Measurements from ENCODE around the gene AHRR.

The AHRR gene

DNA sequence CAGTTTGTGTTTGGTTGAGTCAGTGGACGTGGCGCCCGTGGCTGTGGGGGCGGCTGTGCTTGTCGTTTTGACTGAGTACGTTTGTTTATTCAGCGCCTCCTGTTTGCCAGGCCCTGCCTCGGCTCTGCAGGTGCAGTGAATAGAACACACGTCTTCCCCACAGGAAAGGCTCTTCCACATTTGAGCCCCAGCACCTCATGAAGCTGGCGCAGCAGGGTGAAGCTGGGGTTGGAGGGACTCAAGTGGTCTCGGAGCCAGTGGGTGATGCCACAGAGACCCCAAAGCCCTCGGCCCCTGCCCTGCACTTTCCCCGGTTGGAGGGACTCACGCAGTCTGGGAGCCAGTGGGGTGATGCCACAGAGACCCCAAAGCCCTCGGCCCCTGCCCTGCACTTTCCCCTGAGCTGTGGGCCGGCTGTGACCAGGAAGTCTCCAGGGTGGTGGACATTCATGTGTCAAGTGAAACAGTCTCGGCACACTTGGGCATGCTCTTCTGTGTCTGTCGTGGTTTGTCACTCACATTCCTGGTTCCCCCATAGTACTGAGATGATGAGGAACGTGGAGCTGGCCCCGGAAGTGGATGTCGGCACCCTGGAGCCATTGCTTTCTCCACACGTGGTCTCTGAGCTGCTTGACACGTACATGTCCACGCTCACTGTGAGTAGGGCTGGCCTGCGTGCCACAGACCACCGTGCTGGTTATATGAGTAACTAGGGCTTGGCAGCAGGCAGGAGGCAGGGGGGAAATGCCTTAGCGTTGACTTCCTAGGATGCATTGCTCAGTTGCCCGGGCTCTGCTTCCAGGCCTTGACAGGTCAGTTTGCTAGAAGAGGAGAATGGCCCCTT, 135.1 kb downstream of the AHRR start:
- DNase-seq (ENCODE audit: low read depth in 3 of 3, low spot score in 1 of 3), result no peak

DNA sequence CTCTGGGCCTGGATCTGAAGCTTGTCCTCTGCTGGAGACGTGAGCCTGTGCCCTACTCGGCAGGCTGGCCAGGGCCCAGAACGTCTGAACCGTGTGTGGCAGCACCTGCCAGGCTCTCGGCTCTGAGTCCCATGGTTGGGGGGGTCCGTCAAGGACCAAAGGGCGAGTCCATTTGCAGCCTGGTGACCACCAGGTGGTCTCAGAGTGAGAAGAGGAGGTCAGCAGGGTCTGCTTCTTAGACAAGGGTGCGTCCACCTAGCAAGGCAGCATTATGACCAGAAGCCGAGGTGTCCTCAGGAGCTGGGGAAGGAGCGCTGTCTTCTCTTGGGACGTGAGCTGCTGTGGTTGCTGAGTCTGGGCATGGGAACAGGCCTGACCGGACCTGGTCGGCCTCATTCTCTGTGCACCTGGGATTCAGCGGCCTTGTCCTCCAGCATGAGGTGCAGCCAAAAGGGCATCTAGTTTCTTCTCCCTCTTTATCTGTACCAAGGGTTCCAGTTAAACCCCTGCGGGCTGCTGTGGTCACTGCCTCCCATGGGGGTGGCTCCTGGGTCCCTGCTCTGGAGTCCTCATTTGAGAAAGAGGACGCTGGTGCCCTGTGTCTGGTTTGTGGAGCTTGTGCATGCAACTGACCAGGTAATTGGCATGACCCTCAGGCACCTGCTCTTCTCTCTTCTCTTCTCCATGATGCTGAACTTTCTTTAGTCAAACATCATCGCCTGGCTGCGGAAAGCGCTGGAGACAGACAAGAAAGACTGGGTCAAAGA, 135.9 kb downstream of the AHRR start:
- DNase-seq (ENCODE audit: low read depth in 3 of 3, low spot score in 1 of 3), result no peak

DNA sequence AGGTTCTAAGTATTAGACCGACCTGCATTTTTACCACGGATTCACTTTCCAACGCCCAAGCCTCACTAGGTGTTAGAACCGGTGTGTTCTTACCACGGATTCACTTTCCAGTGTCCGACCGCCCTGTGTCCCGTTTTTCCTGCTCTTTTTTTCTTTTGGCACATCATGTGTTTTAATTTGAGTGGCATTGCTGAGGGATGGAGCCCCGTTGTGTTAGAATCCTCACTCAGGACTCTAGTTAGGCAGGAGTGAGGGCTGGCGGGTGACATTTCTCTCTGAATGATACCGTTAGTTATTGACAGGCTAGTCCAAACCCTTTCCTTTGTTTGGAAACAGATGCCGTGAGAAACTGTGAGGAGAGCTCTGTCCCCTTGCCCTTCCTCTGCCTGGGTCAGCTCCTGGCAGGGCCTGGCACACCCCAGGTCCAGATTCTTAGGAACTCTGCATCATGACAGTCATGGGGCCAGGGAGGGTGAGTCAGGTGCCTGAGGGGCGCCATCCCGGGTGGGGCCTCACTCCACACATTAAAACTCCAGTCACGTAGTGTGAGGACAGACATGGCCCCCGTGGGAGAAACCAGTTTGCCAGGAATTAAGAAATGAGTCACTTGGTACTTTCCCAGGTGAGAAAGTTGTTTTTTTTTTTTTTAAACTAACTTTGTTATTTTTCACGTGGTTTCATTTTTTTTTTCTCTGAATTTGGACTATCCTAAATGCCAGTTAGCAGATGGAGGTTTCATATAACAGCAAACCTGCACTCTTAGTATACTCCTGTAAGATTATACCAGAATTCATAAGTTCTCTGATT, 137.2 kb downstream of the AHRR start:
- peak in 1 of 3 donors; percentile 55 for DNase-seq (ENCODE audit: low read depth in 3 of 3, low spot score in 1 of 3)

DNA sequence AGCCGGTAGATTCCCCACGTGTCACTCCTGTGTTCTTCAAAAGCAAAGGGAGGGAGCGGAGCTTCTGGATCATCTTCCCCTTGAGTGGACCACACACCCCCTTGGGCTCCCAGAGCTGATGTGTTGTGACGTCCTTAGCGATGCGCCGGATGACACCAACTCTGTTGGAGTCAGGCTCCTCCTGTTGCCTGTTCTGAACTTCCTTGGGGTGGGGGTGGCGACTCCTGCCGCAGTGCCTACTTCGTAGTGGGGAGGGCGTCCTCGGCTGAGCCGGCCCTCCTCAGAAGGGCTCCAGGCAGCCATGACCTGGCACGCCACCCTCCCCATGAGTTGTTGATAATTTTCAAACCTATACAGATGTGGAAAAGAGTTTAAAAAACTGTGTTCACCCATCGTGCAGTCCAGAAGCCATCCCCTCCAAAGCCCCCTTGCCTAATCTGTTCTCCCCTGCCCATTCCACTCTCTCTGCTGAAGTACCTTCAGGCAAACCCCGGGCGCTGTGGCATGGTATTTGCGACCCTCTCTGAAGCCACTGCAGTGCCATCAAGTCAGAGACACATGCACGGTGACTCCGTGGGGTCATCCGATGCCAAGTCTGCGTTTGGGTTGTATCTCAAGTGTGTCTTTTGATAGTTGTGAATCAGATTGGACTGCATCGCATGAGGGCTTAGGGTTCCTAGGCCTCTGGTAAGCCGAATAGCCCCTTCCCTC, 138.2 kb downstream of the AHRR start:
- DNase-seq (ENCODE audit: low read depth in 3 of 3, low spot score in 1 of 3), result no peak

DNA sequence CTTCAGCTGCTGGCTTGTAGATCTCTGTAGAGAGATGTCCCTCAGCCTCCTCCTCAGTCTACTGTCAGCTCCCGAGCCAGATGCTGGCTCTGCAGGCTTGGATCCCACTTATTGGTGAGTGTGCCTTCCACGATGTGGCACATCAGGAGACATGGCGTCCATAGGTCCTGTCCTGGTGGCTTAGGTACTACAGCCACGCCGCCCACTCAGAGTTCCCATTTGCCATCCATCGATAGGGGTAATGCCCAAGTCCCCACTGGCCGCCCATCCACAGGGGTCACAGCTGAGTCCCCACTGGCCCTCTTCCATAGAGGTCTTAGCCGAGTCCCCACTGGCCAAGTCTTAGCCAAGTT, 138.7 kb downstream of the AHRR start:
- DNase-seq (ENCODE audit: low read depth in 3 of 3, low spot score in 1 of 3), result no peak

DNA sequence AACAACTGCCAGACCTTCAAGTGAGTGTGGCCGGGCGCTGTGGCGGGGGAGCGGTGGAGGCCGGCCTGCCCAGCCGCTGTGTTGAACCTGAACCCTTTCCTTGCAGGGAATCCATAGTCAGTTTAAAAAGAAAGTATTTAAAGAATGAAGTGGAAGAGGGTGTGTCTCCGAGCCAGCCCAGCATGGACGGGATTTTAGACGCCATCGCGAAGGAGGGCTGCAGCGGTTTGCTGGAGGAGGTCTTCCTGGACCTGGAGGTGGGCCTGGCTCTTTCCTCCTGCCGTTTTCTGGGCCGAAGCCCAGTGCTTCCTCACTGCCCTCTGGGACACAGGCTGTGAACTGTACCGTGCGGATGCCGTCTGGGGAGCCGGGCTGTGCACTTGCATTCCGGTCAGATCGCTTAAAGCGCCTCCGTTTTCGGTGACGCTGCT, 140.6 kb downstream of the AHRR start:
- DNase-seq (ENCODE audit: low read depth in 3 of 3, low spot score in 1 of 3), result no peak

DNA sequence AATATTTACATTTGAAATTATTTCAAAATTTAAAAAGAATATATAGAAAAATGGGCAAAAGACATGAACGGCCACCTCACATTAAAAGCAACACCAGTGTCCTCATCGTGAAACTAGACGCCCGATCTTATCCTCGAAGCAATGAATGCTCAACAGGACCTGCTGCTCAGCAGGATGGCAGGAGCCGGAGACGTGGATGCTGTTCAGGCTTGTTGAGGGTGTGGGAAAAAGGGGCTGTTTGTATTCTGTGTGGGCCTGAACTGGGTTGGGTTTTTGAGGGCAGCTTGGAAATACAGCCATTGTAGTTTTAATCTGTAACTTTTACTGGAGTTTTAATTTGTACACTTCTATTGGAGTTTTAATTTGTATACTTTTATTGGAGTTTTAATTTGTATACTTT, 141.8 kb downstream of the AHRR start:
- no peak for DNase-seq (ENCODE audit: low read depth in 3 of 3, low spot score in 1 of 3)

DNA sequence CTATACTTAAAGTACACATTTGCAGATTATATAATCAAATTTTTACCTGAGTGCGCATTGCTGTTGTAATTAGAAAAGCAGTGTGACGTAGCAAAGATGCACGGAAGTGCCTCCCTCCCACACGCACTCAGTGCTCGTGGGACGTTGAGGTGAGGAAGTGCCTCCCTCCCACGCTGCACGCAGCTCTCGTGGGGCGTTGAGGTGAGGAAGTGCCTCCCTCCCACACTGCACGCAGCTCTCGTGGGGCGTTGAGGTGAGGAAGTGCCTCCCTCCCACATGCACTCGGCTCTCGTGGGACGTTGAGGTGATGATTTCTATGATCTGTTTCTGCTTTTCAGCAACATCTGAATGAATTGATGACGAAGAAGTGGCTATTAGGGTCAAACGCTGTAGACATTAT, 142.4 kb downstream of the AHRR start:
- peak in 2 of 3 donors; percentile 22 to 65 for DNase-seq (ENCODE audit: low read depth in 3 of 3, low spot score in 1 of 3)

DNA sequence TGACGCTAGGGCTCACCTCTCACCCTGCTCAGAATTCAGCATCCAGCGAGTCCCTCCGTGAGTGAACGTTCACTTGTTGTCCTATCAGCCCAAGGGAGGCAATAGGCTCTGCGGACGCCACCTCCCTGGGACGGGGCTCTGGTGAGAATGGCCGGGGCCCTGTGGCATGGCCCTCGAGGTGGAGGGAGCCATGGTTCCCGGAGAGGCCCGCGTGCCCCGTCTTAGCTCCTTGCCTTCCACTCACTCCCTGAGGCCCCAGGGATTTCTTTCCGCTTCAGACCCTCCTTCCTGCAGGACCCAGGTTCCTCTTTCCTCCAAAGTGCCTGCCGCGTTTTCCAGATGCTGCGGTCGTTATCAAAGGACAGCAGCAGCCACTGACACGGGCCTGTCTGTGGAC, 142.9 kb downstream of the AHRR start:
- DNase-seq (ENCODE audit: low read depth in 3 of 3, low spot score in 1 of 3), result no peak

DNA sequence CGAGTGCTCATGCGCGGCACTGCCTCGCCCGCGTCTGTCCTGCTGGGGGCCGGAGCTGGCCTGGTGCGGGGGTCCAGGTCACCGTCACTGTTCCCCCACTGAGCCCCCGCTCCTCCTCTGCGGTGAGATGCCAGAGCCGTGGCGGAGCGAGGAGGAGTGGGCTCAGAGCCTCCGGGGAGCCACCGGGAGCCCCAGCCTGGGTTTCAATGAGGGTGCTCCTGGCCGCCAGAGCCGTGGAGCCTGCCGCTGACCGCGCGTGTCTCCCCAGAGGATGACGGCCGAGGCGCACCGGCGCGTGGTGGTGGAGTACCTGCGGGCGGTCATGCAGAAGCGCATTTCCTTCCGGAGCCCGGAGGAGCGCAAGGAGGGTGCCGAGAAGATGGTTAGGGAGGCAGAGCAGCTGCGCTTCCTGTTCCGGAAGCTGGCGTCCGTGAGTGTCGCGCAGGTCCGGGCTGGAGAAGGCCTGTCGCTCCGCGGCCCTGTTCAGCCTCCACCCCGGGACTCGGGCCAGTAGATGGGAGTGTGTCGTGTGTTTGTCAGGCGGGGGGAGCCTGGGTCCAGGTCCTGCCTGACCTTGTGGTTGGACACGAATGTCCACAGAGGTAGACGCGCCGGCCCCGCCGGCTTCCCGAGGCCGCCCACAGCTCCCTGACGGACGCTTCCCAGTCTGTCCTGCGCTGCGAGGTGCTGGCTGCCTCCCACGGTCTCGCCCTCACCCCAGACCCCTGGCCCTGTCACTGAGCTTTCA, 143.5 kb downstream of the AHRR start:
- no peak for DNase-seq (ENCODE audit: low read depth in 3 of 3, low spot score in 1 of 3)

DNA sequence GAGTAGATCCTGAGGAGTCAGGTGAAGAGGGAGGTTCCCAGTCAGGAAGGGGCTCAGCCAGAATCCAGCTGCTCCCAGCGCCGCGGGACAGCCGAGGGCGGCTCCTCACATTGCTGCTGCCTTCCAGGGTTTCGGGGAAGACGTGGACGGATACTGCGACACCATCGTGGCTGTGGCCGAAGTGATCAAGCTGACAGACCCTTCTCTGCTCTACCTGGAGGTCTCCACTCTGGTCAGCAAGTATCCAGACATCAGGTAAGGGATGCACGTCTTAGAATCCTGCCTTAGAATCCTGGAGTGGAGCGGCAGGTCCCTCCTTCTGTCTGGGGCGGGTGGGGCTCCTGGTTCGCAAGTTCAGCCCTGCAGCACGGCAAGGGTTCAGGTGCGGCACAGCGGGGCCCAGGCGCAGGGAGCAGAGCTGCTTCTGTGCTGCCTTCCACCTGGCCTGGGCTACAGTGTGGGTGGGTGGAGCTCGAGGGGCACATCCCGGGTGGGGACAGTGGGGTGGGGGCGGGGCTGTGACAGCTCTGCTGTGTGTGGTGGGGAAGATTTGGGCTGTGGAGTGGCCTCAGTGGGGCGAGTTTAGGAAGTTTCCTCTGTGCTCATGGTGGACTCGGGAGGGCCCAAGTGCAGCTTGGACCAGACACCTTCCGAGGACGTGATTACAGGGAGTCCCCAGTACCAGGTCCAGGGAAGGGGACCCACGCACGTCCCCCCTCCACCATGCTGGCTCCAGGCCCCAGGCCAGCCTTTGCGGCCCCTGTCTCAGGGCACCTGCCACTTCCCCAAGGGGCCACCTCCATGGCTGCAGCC, 144.3 kb downstream of the AHRR start:
- DNase-seq (ENCODE audit: low read depth in 3 of 3, low spot score in 1 of 3), result no peak

DNA sequence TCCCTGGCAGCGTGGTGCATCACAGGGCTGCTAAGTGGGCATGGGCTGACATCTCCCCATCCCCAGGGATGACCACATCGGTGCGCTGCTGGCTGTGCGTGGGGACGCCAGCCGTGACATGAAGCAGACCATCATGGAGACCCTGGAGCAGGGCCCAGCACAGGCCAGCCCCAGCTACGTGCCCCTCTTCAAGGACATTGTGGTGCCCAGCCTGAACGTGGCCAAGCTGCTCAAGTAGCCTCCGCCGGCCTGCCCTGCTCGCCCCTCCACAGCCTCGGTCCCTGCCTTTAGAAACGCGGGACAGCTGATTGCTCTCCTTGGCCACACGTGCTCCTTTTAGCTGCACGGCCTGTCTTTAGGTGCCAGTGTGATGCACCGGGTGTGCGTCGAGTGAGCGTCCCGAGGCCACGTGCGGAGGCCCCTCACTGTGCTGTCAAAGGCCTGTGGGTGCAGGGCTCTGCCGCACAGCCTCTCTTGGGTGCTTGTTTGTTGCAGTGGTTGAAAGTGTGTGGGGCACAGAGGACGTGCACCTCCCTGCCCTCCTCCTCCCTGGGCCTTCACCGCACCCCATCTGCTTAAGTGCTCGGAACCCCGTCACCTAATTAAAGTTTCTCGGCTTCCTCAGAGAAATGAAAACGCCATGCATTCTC, 145.3 kb downstream of the AHRR start:
- no peak for DNase-seq (ENCODE audit: low read depth in 3 of 3, low spot score in 1 of 3)

DNA sequence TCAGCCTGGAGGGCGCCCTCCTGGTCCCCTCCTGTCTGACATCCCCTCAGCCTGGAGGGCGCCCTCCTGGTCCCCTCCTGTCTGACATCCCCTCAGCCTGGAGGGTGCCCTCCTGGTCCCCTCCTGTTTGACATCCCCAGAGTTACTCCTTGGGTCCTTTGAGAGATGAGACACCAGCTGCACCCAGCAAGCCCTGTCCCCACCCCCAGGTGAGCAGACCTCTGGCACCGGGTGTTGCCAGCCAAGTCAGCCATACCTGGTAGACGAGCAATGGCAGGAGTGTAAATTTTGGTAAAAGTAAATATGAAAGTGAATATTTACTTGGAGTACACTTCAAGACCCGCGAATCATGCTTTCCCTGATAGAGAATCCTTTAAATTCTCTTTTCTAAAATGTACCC, 146.9 kb downstream of the AHRR start:
- DNase-seq (ENCODE audit: low read depth in 3 of 3, low spot score in 1 of 3), result no peak

DNA sequence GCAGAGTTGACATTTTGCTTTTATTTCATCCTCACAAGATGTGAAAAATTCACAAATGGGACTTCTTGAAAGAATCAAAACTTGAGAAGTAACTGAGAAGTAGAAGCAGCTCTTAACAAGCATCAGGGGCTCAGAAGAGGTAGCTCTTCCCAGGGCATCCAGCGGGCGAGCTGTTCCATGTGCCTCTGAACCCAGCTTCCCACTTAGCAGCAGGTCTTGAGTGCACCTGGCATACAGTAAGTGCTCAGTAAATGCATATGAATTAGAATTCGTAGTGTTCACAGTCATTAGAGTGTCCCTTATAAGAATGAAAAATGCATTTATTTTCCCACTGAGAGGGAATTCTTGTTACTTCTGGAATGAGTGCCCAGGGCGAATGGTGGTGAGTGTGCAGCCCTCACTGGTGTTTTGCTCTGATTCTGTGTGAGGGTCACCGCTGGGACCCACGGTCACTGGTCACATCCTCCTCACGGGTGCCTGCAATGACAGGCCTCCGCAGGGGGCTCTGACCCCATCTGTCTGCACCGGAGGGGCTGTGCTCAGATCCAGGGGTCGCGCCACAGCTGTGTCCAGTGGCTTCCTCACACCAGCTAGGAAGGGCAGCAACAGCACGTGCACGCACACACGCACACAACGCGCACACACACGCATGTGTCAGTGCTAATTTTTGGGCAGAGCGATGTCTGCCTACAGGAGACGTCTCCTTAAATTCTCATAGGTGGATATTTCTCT, 148.4 kb downstream of the AHRR start:
- no peak for DNase-seq (ENCODE audit: low read depth in 3 of 3, low spot score in 1 of 3)

DNA sequence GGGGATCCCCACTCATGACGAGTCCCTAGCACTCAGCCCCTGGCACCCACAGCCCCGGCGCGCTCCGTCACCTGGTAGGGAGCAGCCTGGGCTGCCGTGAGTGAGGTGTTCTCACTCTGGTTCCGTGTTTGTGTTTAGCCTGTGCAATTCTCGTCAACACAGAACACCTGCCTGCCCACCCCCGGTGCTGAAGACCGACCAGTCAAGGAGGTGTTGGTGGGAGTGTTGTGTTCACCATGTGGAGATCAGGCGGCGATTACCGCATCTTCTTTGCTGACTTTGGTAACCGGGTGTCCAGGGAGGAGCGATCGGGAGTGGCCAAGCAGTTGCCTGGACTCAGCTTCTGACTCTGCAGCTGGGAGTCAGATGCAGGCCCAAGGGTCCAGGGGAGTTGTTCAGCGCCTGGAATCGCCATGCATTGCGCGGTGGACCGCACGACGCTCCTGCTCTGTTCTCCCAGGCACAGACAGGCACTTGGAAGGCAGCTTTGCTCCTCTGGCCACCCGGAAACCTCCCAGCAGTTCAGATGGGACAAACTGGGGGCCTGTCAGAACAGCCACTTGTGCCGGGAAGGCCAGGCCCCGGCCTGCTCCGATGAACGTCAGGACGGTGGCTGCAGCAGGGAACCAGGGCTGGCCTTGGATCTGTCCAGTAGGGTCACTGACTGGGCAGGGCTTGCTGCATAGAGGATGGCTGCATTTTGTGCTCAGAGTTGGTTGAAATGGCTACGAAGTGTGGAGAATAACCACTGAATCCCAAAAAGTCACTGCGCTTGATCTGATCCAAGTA, 149.6 kb downstream of the AHRR start:
- no peak for DNase-seq (ENCODE audit: low read depth in 3 of 3, low spot score in 1 of 3)

DNA sequence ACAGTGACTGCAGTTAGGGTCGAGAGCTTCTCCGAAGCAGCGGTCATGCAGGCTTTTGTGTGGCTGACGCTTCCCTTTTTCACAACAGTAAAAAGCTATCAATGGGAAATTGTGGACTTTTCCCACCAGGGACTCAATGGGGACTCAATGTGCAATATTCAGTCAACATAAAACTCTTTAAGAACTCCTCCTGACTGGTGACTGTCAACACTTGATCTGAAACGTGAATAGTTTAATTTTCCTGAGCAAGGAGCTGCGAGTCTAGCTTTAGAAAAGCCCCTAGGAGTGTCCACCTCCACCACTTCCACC, 150.2 kb downstream of the AHRR start:
- DNase-seq (ENCODE audit: low read depth in 3 of 3, low spot score in 1 of 3), result no peak

DNA sequence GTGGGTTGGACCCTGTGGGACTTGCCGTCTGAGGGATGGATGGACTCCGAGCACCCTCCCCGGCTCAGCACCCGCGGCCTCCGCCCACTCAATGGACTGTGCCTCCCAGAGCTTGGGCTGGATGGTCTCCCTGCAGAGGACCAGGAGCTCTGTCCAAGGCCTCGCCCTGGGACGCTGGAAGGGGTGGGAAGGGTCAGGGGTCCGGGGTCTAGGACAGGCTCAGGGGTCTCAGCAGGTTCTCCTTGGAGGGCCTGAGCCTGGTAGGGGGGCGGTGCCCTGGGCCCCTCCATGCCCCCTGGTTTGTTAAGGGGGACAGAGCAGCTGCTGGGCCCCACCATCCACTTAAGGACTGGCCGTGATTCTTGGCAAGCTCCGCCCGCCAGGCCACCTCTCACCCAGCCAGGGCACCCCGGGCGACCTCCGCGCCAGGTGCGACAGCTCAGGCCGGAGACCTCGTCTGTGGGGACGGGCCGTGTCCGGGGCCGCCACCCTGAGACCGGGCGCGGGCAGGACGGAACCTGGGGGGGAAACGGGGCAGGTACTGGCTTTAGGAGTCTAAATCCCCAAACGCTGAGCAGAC, 150.7 kb downstream of the AHRR start:
- peak in 1 of 3 donors; percentile 26 for DNase-seq (ENCODE audit: low read depth in 3 of 3, low spot score in 1 of 3)

Data from stimulated activated CD4-positive, alpha-beta T cell treated with anti-CD3 and anti-CD28 coated beads, TNF-alpha, amount 100 ng/mL, for 1 hour (primary cell).